IPS-18c (cell line): ENCODE measurements around the gene ZNF385A.
"Not testable (repeated sequence)": the region's sequence is repeated elsewhere in the genome, so short reads cannot be mapped to it uniquely, and the experiment has no call there.

ENCODE experiments used
- H3K4me3 ChIP-seq: 2 replicates; pipeline ENCODE4 v1.7.0; 2013; ENCODE audit warnings: low read depth, mild to moderate bottlenecking, low read length, moderate library complexity; ENCODE audit not compliant: insufficient read depth
- H3K9me3 ChIP-seq: one replicate; pipeline ENCODE4 v1.6.1; 2013; ENCODE audit warnings: mild to moderate bottlenecking, low read length, moderate library complexity; ENCODE audit not compliant: control insufficient read depth, insufficient read depth

The ZNF385A gene

DNA sequence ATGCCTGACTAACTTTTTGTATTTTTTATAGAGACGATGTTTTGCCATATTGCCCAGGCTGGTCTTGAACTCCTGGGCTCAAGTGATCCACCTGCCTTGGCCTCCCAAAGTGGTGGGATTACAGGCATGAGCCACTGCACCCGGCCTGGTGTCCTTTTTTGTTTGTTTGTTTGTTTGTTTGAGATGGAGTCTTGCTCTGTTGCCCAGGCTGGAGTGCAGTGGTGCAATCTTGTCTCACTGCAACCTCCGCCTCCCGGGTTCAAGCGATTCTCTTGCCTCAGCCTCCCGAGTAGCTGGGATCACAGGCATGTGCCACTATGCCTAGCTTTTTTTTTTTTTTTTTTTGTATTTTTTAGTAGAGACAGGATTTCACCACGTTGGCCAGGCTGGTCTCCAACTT, 30.3 kb downstream of the ZNF385A start:
- not testable (repeated sequence) for H3K9me3 ChIP-seq, H3K4me3 ChIP-seq

DNA sequence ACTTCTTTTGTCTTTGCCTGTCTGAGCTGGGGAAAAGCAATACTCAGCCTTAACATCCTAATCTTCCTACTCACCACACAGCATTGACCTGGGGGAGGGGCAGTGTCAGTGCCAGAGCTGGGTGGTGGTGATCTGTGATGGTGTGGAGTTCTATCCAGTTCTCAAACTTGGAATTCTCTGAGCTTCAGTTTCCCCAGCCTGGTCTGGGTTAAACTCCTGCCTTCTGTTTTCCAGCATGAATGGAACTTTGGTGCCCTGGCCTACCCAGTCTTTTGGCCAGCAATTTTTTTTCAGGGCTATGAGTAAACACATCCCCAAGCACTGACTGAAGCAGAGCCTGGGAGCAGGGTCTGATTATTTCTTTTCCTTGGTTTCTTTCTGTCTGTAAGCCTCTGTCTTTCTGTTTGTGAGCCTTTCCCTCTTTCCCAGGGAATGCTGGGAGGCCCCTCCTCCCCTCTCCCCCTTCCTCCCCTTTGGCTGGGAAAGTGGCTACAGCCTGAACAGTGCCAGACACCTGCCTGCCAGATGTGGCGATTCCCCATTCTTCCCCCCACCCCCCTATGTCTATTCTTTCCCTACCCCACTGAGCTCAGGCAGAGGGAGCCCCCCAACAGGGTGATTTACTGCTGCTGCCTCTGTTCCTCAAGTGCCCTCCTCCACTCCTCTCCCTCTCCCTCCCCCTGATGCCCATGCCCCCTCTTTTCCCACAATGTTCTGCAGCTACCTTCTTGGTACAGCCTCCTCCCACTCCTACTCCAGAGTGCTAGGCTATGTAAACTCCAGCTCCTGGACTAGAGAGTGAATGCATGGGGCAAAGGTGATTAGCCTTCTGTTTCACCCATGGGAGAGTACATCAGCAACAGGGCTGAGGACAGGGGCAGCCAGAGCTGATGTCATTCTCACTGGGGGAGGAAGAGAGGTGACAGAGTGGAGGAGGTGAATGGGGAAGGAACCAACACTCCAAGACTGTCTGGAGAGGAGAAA, 31.4 kb downstream of the ZNF385A start:
- H3K9me3 ChIP-seq, result no peaks in the 10 kb centered on the region
- peak overlapping the region; percentile 52; the same call in 1 of the 2 replicates for H3K4me3 ChIP-seq

DNA sequence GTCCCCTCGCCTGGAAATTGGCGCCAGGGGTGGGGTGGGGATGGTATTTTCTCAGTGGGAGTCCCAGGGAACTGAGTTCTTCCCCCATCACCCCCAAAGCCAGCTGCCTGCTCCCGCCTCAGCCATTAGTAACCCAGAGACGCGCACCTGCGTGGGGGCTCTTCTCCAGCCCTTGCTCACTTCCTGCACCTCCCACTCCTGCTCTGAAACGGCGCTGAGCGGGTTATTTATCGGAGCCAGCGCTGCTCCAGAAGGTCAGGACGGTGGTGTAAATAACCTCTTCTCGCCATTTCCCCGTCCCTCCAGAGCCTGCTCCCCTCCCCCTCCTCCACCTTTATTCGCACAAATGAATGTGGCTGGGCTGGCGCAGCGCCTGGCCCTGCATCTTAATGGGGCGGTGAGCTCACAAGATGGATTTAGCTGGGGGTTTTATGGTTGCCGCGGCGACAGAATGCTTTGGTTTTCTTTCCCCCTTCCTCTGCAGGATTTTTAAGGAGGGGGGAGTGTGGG, 32.5 kb downstream of the ZNF385A start:
- H3K9me3 ChIP-seq, result no peaks in the 10 kb centered on the region
- peak overlapping the region; percentile 52 for H3K4me3 ChIP-seq

DNA sequence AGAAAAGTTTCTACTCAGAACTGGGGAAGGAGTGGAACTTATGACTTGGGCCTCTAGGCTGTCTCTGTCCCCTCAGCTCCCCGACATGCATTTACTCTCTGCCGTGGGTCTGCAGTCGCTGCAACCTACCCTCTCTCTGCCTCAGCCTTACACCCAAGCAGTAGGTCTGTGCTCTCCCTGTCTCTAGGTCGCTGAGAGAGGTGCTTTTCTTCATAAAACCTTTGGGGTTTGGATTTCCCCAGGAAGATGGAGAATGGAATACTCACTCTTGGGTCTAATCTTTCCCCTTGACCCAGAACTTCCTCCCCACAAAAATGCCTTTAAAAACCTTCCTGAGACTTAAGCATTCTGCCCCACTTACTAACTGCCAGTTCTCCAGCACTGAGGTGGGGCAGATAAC, 33.2 kb downstream of the ZNF385A start:
- Histone ChIP-seq H3K9me3 (no peaks in the 10 kb centered on the region), H3K4me3 (no peak overlapping the region; the same call in 1 of the 2 replicates)

DNA sequence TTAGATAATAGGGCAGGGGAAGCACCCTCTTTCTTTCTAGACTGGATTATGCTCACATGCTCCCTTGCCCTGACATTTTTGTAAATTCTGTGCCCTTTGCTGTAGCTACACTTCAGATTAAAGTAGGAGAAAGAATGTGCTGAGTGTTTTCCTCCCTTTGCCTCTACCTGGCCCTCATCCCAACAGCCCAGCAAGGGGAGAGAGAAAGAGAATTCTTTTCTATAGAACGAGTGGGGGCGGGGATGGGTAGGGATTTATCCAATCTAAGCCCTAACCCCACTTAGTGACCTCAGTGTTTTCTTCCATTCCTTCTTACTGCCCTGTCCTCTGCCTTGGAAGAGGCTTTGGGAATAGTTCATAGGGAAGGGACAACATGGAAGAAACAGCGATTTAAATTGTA, 33.8 kb downstream of the ZNF385A start:
- Histone ChIP-seq H3K4me3 (no peak overlapping the region), H3K9me3 (no peaks in the 10 kb centered on the region)

DNA sequence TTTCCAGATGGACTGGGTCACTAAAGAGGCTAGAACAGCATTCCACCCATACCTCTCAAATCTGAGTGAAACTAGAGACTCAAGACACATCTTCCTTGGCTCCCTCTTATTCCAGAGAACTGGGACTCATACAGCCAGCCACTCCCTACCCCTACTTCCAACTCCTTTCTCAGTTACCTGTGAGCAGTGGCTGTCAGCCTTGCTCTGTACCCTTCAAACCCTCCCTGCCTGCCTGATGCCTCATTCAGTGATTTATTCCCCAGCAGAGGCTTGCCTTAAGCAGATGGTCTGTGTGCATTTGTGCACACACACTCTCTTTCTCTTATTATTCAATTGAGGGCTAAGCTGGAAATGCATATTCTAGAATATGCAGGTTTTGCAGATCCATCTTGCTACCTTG, 34.9 kb downstream of the ZNF385A start:
- Histone ChIP-seq H3K9me3 (no peaks in the 10 kb centered on the region), H3K4me3 (no peak overlapping the region)

DNA sequence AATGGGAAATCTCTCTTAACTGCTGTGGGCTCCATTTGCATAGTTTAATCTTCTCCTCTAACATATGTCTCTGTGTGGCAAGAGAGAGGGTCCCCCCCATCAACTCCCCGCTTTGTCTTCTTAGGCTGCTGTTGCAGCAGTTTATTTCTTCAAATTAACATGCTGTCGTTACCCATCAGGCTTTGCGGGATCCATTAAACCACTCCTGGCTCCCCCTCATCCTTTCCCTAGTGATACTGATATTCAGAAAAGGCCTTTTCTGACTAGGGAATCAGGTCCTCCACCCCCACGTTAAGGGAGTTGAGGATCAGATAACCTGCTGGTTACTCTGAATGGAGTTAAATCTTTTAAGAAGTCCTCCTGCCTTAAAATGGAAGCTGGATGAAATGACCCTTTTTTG, 35.5 kb downstream of the ZNF385A start:
- H3K4me3 ChIP-seq, result no peak overlapping the region
- no peaks in the 10 kb centered on the region for H3K9me3 ChIP-seq

DNA sequence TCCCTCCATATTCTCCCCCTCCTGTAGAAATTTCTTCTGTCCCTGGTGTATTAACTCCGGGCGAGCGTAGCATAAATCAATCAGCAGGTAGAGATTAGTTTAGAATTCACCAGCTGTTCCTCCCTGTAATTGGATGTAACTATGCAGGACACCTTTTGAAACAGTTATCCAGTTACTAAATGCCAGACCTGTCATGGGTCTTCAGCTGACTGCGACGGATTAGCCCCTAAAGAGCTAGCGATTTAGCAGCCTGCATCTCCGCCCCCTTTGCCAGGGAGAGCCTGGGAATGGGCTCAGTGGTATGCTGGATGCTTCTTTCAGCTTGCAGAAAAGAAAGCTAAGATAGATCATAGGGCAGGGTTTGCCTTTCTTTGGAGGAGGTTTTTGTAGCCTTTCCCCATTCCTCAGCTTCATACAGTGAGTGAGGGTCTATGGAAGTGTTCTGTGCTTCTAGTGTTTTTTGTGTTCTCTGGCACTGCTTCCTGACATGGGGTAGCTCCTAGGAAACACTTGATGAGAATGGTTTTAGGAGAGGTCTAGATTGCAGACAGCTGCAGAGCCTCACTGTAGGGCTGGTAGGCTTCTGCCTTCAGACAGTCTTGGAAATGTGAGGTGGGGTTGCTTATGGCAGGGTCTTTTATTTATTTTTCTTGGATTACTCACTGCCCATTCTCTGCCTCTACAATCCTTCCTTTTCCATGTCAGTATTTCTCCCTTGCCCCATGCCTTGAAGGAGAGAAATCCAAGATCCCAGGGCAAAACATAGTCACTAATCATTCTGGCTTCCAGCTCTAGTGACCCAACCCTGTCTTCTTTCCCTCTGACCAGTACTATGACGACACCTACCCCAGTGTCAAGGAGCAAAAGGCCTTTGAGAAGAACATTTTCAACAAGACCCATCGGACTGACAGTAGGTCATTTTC, 42.9 kb downstream of the ZNF385A start:
- no peak overlapping the region for H3K4me3 ChIP-seq
- H3K9me3 ChIP-seq, result peaks cover 2% of the 10 kb centered on the region

DNA sequence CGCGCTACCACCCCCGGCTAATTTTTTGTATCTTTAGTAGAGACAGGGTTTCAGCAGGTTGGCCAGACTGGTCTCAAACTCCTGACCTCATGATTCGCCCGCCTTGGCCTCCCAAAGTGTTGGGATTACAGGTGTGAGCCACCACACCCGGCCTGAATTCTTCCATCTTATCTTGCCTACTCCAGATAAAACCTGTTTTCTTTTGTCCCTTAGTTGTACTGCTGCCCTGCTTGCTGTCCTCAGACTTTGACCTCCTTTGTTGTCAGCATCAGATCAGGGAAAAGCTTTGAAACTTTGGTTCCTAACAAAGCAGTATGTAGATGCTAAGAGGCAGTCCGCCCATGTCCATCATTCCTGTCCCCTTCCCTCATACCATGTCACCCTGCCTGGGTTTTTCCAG, 43.7 kb downstream of the ZNF385A start:
- Histone ChIP-seq H3K4me3 (no peak overlapping the region), H3K9me3 (peaks cover 2% of the 10 kb centered on the region)

DNA sequence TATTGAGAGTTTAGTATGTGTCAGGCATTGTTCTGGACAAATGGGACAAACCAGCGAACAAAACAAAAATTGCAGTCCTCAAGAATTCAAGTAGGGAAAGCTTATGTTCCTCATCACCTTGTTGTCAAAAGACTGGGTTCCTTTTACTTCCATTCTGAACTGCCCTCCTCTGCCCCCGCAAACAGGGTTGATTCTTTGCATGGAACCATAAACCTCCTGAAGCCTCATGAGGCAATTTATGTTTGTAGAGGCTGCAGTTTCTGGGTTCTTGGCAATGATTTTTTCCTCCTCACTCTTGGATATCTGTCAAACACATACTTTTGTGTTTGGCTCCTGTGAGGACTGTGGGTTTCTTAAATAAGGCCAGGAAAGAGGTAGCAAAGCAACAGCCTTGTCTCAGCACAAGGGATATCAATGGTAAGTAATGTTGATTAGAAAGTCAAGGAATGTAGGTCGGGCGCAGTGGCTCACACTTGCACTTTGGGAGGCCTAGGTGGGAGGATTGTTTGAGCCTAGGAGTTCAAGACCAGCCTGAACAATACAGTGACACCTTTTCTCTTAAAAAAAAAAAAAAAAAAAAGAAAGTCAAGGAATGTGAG, 45.7 kb downstream of the ZNF385A start:
- Histone ChIP-seq H3K9me3 (peaks cover 2% of the 10 kb centered on the region), H3K4me3 (no peak overlapping the region)

DNA sequence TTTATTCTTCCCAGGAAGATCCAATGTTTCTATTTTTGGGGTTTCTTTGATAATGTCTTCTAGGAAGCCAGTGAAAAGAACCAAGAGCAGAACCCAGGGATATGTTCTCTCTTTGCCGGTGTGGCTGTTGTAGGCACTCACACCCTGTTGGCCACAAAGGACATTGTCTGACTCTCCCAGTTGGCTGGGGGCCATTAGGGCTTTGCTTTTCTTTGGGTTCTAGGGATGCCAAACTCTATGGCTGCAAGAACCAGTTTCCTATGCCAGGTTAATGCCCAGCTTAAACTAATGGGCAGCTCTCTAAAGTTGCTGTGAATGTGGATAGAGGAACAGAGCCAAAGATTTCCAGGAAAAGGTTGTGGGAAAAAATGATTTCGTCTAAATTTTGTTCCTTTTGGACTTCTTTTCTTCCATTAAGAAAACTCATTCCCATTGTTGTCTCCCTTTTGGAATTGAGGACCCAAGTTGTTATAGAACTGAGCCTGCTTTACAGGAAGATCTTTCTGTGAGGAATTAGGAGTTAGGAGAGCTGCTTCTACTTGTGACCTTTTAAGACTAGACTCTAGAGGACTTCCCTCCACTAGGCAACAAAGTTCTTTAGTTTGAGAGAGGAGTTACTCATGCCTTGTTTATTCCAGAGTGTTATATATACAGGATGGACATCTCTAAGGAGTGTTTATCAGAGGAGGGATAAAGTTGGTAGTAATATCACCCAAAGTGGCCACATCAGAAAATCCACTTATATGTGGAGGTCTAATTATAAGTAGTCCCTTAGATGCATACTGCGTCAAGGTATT, 46.5 kb downstream of the ZNF385A start:
- H3K9me3 ChIP-seq, result peaks cover 2% of the 10 kb centered on the region
- no peak overlapping the region for H3K4me3 ChIP-seq

DNA sequence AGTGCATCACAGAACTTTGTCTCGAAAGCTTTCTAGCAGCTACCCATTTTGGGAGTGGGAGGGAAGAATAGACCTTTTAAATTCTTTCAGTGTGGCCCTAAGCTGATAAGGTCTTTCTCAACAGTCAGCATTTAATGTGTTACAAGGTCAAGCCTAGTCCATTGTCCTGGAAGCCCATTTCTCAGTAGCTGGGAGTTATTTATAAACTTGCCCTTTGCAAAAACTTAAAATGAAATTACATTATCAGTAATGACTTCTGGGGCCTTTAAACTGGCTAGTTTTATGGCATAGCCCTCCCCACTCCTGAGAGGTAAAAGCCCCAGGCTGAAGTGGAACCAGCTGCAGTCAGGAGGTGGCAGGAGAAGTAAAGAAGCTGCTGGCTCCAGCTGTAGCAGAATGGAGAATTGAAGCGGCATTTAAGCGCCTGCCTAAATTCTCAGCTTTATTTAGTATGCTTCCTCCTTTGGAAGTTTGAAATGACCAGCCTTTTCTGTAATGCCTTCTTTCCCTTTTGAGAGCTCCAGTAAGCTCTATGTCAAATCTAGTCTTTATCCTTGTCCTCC, 47.2 kb downstream of the ZNF385A start:
- no peak overlapping the region for H3K4me3 ChIP-seq
- H3K9me3 ChIP-seq, result peaks cover 2% of the 10 kb centered on the region

DNA sequence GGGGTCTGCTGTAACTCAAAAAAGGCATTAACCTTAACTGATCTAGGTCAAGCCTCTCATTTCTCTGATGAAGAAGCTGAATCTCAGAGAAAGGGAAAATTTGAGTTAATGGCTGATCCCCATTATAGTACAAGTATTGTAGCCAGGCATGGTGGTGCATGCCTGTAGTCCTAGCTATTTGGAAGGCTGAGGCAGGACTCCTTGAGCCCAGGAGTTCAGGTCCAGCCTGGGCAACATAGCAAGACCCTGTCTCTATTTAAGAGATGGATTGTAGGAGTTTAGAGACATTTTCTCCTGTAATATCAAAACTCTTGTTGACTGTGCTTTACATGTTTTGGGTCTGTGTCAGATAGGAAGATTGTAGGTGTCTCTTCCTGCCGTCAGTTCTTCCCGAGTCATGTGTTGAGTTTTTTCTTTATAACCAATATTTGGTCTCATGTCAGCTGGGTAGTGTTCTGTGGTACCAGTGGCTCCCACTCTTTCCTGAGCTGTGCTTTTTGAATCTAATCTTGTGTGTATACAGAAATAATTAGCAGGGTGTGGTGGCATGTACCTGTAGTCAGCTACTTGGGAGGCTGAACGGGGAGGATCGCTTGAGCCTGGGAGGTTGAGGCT, 51.0 kb downstream of the ZNF385A start:
- H3K4me3 ChIP-seq, result no peak overlapping the region
- H3K9me3 ChIP-seq, result no peaks in the 10 kb centered on the region

DNA sequence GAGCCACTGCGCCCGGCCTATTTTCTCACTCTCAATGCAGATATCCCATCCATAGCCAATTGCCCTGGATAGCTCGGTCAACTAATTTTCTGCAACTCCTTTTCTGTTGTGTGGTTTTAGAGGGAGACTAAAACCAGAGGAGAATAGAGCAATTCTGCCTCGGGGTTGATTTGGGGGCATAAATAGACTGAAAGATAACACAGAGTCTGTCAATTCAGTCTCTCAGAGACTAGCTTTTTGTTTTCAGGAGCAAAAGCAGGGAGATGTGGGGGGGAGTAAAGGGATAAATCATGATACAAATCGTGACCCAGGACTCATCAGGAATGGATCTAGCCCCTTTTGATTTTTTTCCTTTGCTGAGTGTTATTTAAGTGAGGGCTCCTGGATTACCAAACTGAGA, 53.1 kb downstream of the ZNF385A start:
- no peaks in the 10 kb centered on the region for H3K9me3 ChIP-seq

DNA sequence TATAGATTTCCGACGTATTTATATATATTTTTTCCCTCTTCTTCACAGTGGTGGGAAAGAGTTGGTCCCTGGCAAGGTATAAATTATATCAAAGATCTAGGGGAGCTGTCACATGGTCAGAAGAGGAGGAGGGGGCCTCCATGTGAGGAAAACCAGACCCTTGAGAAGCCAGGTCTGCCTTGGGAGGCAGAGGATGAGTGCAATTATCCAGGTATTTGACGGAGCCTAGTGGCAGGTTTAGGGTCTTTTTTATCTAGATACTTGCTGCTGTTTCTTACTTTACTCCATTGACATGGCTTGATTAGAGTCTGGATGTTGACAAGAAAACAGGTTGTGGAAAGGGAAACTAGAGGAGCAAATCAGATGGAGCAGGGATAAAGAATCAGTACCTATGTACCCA, 54.1 kb downstream of the ZNF385A start:
- Histone ChIP-seq H3K4me3 (no peak overlapping the region), H3K9me3 (no peaks in the 10 kb centered on the region)

More for the DNA sequence above, 53.1 kb downstream of the ZNF385A start:
- H3K4me3 ChIP-seq, result no peak overlapping the region

DNA sequence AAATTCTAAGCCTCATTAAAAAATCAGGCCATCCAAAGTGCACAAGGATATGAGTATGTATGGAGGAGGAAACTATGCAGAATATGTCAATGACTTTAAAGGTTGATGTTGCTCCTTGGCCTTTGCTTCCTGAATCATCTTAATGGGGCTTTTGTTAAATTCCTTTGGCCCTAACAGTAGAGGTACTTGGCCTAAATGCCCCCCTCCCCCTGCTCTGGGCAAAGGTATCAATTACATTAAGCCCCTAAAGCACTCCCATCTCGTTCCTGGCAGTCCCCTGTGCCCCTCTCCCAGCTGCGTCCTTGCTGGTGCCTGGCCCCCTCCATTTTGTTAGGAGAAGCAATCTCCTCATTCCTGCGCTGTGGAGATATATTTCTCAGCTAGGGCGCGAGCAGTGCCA, 54.8 kb downstream of the ZNF385A start:
- Histone ChIP-seq H3K4me3 (no peak overlapping the region), H3K9me3 (no peaks in the 10 kb centered on the region)
